Activated CD4-positive, CD25-positive, alpha-beta regulatory T cell treated with anti-CD3 and anti-CD28 coated beads, Interleukin-2, amount 50 U/mL, for 72 hours (primary cell): ENCODE measurements around the gene ZNF236.
"Not testable (repeated sequence)": the region's sequence is repeated elsewhere in the genome, so short reads cannot be mapped to it uniquely, and the experiment has no call there.

Experiments
- DNase-seq: peaks from one replicate; pipeline ENCODE4 v3.0.0; 2021

ZNF236 gene

DNA sequence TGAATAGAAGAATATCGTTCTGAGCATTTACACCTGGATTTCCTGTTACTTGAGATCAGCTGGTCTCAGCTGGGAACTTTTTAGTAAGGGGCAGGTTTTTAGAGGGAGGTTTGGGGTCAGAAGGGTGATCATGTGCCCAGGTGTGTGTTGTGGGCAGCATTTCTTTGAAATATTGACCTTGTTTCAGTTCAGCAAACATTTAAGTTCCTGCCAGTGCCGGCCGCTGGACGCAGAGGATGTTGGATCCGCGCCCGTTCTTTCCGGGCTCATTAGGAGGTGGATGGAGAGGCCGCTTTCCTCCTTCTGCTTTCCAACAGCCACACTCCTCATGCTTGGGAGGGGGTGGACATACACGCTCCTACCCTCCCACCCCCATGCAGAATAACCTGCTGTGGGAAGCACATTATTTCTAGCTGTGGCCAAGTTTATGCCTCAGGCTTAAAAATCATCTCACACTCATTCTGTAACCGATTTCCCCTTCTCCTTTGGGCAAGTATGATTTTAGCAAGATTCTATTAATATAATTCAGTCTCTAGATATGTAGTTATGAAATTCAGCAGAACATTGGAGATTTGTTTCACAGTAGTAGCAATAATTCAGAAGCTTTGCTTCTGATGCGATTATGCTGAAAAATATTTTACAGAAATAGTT is 131.4 kb downstream of the ZNF236 start:
- no peak for DNase-seq

DNA sequence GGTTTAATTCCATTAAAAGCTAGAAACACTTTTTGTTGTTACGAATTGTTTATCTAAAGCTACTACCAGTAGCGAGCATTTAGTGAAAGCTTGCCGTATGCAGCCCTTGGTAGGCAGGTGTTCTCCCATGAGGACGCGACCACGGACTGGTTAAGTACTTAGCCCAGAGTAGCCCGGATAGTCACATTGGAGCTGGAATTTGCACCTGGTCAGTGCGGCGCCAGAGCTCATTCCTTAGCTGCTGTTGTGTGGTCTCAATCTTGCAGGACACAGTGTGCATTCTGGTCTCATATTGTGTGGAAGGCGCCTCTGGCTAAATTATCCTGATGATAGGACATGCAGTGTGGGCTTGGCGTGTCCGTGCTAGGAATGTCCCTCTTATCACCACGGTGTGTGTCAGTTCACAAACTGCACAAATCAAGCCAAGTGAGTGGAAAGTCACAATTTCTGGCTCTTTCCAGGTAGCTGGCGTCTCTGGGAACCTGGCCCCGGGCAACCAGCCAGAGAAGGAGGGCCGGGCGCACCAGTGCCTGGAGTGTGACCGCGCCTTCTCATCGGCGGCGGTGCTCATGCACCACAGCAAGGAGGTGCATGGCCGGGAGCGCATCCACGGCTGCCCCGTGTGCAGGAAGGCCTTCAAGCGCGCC is 133.3 kb downstream of the ZNF236 start:
- DNase-seq: no peak

DNA sequence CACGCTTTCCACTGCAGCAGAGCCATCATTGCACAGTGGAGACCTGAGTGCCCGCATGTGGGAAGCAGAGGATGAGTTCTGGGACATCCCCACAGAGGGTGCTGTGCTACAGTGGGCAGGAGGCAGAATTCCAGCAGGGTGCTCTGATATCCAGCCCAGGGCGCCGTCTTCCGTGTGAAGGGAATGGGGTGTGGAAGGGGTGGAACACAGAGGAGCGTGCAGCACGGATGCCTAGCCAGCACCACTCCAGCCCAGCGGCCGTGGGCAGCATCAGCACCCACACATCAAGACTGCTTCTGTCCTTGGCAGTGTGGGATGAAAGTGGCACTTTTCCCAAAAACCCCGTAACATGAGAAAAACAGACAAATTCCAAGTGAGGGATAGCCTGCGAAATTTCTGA is 134.3 kb downstream of the ZNF236 start:
- no peak for DNase-seq

GRCh38 chr18:76957384-76958355 is 135.3 kb downstream of the ZNF236 start:
- no peak for DNase-seq

GRCh38 chr18:76958692-76959341 is 136.5 kb downstream of the ZNF236 start:
- DNase-seq: no peak

GRCh38 chr18:76959605-76960004 is 137.2 kb downstream of the ZNF236 start:
- DNase-seq: no peak

- no peak for DNase-seq
These were observed 138.2 kb downstream of the ZNF236 start for GRCh38 chr18:76960528-76961035.

GRCh38 chr18:76962851-76963250 is 140.5 kb downstream of the ZNF236 start:
- no peak for DNase-seq

DNA sequence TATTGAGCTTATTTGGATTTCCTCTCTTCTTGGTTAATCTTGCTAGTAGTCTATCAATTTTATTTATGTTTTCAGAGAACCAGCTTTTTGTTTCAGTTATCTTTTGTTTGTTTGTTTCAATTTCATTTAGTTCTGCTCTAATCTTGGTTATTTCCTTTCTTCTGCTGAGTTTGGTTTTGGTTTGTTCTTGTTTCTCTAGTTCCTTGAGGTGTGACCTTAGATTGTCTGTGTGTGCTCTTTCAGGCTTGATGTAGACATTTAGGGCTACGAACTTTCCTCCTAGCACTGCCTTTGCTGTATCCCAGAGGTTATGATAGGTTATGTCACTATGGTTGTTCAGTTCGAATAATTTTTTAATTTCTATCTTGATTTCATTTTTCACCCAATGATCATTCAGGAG is 141.6 kb downstream of the ZNF236 start:
- no peak for DNase-seq

- not testable (repeated sequence) for DNase-seq
These were observed 143.3 kb downstream of the ZNF236 start for GRCh38 chr18:76965555-76966151.

GRCh38 chr18:76967299-76967698 is 144.9 kb downstream of the ZNF236 start:
- not testable (repeated sequence) for DNase-seq

GRCh38 chr18:76967721-76968472 is 145.5 kb downstream of the ZNF236 start:
- no peak for DNase-seq

DNA sequence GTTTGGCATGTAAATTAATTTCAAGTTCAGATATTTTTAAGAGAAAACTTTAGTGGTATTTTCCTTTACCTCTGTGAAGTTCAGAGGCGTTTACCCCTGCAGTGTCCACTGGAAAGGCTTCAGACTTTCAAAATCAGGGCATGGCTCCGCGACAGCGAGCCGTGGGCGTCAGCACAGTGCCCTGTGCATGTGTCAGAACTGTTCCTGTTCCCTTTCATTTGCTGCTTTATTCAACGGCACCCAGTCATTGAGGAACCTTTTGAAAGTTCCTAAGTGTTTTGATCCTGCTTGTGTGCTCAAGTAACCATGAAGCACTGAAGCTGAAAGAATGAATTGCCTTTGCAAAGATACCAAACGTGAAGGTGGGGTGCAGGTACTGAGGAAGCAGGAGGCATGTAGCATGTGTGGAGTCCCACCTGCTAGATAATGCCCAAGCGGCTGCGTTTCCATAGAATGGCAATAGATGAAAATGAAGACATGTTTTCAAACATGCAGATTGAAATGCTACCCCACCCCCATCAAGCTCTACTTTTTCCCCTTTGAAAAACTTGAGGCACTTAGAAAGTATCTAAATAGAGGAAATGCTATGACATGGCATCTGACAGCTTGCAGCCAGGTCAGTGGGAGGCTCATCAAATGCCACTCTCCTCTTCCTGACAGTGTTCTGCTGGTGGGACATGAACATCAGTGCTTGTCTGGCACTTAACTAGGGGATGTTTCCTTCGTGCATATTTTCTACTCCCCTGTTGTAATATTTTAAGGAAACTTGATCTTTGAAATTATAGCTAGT is 148.6 kb downstream of the ZNF236 start:
- no peak for DNase-seq

GRCh38 chr18:76972241-76972640 is 149.9 kb downstream of the ZNF236 start:
- no peak for DNase-seq

DNA sequence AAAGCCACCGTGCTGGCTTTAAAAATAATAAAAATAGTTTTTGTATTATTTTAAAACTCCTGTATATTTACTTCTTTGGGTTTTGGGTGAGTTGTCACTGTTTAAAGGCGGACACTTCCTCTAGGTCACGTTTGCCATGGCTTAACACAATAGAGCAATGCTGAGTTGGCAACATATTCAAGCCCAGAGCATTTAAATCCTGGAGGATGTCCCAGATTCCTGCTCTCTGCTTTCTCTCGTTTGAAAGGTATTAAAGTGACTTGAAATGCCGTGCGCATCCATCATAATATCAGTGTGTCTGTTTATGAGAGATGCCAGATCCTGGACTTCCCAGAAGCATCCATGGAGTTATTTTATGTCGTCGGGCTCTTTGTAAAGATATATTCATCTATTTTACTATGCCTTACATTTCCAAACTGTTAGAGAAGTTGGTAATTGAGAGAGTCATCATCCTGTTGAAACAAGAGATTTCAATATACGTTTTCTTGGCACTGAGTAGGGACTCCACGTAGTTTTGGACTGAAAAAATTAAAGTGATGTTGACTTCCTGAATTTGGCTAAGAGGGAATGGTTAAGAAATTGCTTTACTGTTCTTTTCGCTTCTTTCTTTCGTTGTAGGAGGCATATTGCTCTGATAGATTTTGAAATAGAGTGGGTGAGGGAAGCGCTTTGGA is 150.6 kb downstream of the ZNF236 start:
- DNase-seq: no peak

GRCh38 chr18:76973520-76974266 is 151.3 kb downstream of the ZNF236 start:
- DNase-seq: no peak

- DNase-seq: no peak
These were observed 152.0 kb downstream of the ZNF236 start for GRCh38 chr18:76974386-76974785.

GRCh38 chr18:76975577-76976110 is 153.3 kb downstream of the ZNF236 start:
- no peak for DNase-seq

DNA sequence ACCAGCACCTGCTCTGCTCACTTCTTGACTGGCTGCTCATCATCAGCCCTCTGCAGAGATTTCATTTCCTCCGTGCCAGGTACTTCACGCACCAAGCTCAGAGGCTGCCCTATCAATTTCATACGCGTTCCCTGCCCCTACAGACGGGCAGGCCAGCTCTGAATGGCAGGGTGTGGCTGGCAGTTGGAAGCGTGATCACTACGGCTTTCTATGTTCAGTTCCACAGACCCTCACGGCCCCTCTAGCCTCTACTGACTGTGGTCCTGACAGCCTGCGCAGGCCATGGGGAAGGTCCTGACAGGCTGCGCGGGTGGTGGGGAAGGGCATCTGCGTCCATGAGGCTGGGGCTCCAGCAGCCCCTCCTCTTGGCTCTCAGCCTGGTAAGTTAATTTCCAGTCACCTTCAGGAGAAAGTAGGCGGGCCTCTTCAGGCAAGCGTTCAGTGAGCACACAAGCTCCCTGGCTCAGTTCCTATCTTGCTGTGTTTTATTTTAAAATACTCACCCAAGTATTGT is 154.8 kb downstream of the ZNF236 start:
- no peak for DNase-seq
